Bronchial epithelial cell (primary cell): ENCODE data around the gene ZFAND6. TPM values are rescaled to one million over a fixed set of nuclear protein-coding genes. Genes with fewer than 3 reads are reported as not detected.
A peak's percentile ranks its signal among the peaks of the same experiment; 100 is the strongest.

Source experiments
- DNase-seq: peaks from one replicate; pipeline ENCODE4 v3.0.0-alpha.2; 2010; ENCODE audit warnings: low read depth
- FAIRE-seq: peaks from 2 replicates; lab custom pipeline; 2011; peaks lifted over from hg19 to GRCh38; lab: Jason Lieb, UNC
- H3K27me3 ChIP-seq: 2 replicates; pipeline ENCODE4 v1.5.1; 2011; ENCODE audit warnings: low read length; ENCODE audit not compliant: control insufficient read depth, insufficient read depth
- H3K36me3 ChIP-seq: 2 replicates; pipeline ENCODE4 v1.5.1; 2011; ENCODE audit warnings: low read length; ENCODE audit not compliant: control insufficient read depth, insufficient read depth
- H3K4me3 ChIP-seq: 2 replicates; pipeline ENCODE4 v1.5.1; 2011; ENCODE audit warnings: mild to moderate bottlenecking, low read depth, low read length, control low read depth
- total RNA-seq: library from RNA; depleted of rRNA; stranded (reverse); fragments of >200 nt; gene quantifications from 2 replicates; pipeline ENCODE4 v1.2.1, GENCODE V29; 2014
- TF ChIP-seq, protein P1 (sequence below): IDR thresholded peaks from 2 replicates; pipeline ENCODE4 v1.5.1; 2011; ENCODE audit warnings: mild to moderate bottlenecking, moderate library complexity, low read length, control low read depth, inconsistent platforms; ENCODE audit not compliant: insufficient read depth, severe bottlenecking

Gene ZFAND6
- total RNA-seq, 1 donor from 2014 or later: 186 TPM

DNA sequence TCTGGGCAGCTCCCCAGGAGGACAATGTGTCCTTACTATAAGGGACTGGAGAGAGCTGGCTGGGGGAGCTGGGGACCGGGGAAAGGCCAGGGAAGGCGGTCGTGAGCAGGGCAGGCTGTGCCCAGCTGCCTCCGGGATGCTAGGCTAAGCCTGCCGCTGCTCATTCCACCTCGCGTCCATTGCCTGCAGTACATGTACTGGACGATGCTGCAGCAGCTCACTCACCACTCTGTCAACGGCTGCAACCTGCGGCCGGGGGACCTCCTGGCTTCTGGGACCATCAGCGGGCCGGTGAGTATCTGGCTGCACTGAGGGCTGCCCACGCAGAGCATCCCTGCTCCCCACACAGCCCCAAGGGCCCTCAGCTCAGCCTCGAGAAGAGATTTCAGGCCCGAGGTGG lies 120.5 kb downstream of the ZFAND6 start:
- H3K36me3 ChIP-seq: peaks cover 12% of the 10 kb centered on the region
- FAIRE-seq (no peak), DNase-seq (no peak)
- H3K27me3 ChIP-seq: no peaks in the 10 kb centered on the region
- no peak overlapping the region for H3K4me3 ChIP-seq
- TF ChIP-seq, protein P1, sequence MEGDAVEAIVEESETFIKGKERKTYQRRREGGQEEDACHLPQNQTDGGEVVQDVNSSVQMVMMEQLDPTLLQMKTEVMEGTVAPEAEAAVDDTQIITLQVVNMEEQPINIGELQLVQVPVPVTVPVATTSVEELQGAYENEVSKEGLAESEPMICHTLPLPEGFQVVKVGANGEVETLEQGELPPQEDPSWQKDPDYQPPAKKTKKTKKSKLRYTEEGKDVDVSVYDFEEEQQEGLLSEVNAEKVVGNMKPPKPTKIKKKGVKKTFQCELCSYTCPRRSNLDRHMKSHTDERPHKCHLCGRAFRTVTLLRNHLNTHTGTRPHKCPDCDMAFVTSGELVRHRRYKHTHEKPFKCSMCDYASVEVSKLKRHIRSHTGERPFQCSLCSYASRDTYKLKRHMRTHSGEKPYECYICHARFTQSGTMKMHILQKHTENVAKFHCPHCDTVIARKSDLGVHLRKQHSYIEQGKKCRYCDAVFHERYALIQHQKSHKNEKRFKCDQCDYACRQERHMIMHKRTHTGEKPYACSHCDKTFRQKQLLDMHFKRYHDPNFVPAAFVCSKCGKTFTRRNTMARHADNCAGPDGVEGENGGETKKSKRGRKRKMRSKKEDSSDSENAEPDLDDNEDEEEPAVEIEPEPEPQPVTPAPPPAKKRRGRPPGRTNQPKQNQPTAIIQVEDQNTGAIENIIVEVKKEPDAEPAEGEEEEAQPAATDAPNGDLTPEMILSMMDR: no peak

DNA sequence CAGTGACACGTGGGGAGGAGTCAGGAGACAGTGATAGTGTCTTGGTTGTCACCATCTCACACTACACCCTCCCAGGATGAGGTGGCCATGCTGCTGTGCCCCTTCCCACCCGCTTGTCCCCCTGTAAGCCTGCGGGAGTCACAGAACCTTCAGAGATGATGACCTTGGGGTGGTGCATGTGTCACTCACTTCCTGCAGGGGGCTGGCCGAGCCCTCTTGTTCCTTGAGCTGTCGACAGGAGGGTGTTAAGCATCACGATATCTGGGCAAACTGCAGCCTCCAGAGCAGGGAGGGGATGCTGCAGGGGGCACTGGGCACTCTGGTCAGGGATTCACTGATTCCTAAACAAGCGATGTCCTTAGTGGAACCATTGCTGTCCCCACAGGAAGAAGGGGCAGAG lies 121.0 kb downstream of the ZFAND6 start:
- no peak overlapping the region for H3K4me3 ChIP-seq
- peaks cover 13% of the 10 kb centered on the region for H3K36me3 ChIP-seq
- FAIRE-seq (no peak), DNase-seq (no peak)
- TF ChIP-seq, protein P1: no peak
- no peaks in the 10 kb centered on the region for H3K27me3 ChIP-seq

DNA sequence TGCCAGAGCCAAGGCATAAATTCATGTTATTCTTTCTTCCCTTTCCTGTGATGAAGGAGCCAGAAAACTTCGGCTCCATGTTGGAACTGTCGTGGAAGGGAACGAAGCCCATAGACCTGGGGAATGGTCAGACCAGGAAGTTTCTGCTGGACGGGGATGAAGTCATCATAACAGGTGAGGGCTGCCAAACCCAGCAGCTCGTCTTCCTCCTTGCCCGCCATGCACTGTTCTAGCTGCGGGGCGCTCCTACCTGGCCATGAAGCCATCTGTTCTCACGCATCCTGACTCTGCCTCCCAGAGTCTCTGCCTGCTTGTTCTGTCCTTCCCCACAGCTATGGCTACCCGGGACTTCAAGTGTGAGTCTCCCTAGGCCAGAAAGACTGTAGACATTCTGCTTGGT lies 121.5 kb downstream of the ZFAND6 start:
- TF ChIP-seq, protein P1: no peak
- peaks cover 16% of the 10 kb centered on the region for H3K36me3 ChIP-seq
- DNase-seq: no peak
- FAIRE-seq: no peak
- H3K4me3 ChIP-seq: no peak overlapping the region
- no peaks in the 10 kb centered on the region for H3K27me3 ChIP-seq

DNA sequence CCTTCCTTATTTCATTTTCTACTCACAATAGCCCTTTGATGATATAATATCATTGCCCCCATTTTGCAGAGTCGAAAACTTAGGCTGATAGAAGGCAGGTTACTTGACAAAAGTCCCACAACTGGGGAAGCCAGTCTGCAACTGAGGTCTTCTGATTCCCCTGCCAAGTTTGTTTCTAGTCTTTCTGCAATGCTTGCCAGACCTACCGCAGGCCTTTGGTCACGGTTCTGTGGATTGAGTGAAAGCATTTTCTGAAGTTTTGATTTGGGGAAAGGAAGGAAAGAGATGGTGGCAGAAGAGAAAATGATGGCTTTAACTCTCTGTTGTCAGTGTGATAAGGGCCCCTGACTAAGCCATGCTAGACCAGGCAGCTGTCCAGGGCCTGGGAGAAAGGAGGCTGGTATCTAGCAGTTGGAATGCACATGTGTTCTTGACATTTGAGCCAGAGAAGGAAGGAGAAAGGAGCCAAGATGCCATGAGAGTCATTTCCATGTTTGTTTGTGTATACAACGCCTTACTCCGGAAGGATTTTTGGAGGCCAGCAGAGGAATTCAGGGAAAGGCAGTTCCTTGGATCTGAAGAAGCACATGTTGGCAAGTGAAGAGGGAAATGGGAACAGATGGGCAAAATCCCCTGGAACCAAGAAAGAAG lies 123.3 kb downstream of the ZFAND6 start:
- TF ChIP-seq, protein P1: no peak
- no peak overlapping the region for H3K4me3 ChIP-seq
- FAIRE-seq (peak; percentile 70), DNase-seq (no peak)
- no peaks in the 10 kb centered on the region for H3K27me3 ChIP-seq
- H3K36me3 ChIP-seq: peaks cover 18% of the 10 kb centered on the region

DNA sequence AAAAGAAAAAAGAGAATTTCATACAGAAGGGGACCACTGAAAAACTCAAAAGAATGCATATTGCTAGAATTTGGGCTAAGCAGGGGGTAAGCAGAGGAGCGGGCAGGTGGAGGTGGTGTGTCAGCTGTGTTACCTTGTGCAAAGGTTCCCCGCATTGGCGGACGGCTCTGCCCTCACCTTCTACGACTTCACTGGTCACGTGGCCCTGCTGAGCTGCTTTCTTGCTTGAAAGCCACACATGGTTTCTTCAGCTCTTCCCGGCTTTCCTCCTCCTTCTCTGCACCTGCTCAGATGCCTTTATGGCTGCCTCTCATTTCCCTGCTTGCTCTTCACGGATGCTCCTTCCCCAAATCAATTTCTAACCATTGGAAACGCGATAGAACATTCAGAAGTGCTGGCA lies 123.8 kb downstream of the ZFAND6 start:
- DNase-seq: no peak
- H3K4me3 ChIP-seq: no peak overlapping the region
- TF ChIP-seq, protein P1: no peak
- H3K36me3 ChIP-seq: peaks cover 18% of the 10 kb centered on the region
- H3K27me3 ChIP-seq: no peaks in the 10 kb centered on the region
- no peak for FAIRE-seq

DNA sequence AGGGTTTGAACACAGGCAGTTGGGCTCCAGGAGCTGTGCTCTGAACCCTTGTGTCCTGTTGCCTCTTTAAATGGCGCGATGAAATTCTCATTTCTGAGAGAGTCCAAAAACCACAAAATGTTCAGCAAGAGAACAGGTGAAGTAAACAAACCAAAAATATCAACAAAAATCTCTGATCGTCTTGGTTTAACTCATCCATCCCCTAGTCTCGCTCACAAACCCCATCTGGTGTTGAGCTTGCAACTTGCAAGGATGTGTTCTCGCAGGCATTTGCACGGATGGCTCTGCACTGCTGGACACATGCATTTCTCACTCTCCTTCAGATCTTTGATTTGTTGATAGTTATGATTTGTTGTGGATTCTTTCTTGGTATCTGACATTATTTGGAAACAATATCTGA lies 124.4 kb downstream of the ZFAND6 start:
- H3K27me3 ChIP-seq: no peaks in the 10 kb centered on the region
- no peak overlapping the region for H3K4me3 ChIP-seq
- DNase-seq (no peak), FAIRE-seq (no peak)
- H3K36me3 ChIP-seq: peaks cover 18% of the 10 kb centered on the region
- TF ChIP-seq, protein P1: no peak
